RWPE1 (cell line): ENCODE measurements around the gene RALGAPA1.

Source experiments
- CTCF ChIA-PET: fragments of 350-600 bp; sonication (Branson Sonifier 250); formaldehyde crosslinking; extraction: SDS; loops from one replicate; lab custom pipeline; 2021; lab: Yijun Ruan, JAX
- POLR2A ChIA-PET: fragments of 400-600 bp; formaldehyde crosslinking; extraction: SDS; loops from one replicate; lab custom pipeline; 2020; ENCODE audit warnings: antibody characterized with exemption; ENCODE audit not compliant: low non-redundant PET; lab: Yijun Ruan, JAX
- DNase-seq: peaks from one replicate; pipeline ENCODE4 v3.0.0; 2012; ENCODE audit warnings: low spot score
- H3K27ac ChIP-seq: fragments of 450-650 bp; 2 replicates; pipeline ENCODE4 v1.5.1; 2017
- TF ChIP-seq, protein P1 (sequence below): fragments of 450-650 bp; conservative IDR thresholded peaks from 2 replicates; pipeline ENCODE4 v1.5.1; 2017; ENCODE audit warnings: low read depth, mild to moderate bottlenecking

Gene RALGAPA1

DNA sequence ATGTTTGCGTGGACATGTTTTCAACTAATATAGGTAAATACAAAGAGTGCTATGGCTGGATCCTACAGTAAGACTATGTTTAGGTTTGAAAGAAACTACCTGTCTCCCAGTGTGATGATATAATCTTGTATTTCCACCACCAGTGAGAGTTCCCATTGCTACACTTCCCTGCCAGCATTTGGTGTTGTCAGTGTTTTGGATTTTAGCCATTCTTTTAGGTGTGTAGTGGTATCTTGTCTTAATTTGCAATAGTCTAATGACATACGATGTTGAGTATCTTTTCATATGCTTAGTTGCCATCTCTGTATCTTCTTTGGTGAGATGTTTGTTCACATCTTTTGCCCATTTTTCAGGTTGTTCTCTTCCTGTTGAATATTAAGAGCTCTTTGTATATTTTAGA is 103.5 kb downstream of the RALGAPA1 start:
- TF ChIP-seq, protein P1, sequence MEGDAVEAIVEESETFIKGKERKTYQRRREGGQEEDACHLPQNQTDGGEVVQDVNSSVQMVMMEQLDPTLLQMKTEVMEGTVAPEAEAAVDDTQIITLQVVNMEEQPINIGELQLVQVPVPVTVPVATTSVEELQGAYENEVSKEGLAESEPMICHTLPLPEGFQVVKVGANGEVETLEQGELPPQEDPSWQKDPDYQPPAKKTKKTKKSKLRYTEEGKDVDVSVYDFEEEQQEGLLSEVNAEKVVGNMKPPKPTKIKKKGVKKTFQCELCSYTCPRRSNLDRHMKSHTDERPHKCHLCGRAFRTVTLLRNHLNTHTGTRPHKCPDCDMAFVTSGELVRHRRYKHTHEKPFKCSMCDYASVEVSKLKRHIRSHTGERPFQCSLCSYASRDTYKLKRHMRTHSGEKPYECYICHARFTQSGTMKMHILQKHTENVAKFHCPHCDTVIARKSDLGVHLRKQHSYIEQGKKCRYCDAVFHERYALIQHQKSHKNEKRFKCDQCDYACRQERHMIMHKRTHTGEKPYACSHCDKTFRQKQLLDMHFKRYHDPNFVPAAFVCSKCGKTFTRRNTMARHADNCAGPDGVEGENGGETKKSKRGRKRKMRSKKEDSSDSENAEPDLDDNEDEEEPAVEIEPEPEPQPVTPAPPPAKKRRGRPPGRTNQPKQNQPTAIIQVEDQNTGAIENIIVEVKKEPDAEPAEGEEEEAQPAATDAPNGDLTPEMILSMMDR: no peak
- no peak overlapping the region for H3K27ac ChIP-seq
- ChIA-PET CTCF (no interaction called here), POLR2A (no interaction called here)
- DNase-seq: no peak

DNA sequence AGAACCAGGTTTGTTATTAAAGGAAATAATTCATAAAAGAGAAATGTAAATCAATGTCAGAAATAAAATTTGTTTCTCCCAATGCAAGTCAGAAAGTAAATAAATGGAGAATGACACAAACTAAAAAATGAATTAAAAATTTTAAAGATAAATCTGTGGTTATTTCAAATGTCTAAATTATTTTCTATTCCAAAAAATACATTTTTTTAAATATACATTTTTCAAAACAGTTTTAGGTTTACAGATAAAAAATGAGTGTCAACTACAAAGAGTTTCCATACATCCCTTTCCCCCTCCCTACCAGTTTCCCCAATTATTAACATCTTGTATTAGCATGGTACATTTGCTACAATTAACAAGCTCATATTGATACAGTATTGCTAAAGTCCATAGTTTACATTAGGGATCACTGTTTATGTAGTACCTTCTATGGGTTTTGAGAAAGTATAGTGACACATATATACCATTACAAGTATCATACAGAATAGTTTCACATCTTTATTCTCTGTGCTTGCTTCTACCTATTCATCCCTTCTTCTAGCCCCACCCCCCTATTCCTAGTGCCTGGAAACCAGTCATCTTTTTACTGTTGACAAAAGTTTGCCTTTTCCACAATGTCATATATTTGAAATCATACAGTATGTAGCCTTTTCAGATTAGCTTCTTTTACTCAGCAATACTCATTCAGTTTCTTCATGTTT is 104.2 kb downstream of the RALGAPA1 start:
- ChIA-PET POLR2A (no interaction called here), CTCF (no interaction called here)
- no peak for DNase-seq
- no peak overlapping the region for H3K27ac ChIP-seq
- TF ChIP-seq, protein P1: no peak

DNA sequence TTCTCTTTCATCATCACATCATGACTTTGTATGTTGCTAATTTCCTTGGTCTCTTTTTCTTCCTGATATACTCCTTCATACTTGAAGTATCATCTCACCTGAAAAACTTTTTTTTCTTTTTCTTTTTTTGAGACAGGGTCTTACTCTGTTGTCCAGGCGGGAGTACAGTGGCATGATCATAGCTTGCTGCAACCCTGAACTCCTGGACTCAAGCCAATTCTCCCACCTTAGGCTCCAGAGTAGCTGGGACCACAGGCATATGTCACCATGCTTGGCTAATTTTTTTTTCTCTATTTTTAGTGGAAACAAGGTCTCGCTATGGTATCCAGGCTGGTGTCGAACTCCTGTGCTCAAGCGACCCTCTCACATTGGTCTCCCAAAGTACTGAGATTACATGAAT is 107.6 kb downstream of the RALGAPA1 start:
- CTCF ChIA-PET: interaction anchor here (1.0 kb wide), 1 partner anchor 117 kb away, joined by 3 read pairs; no protein-coding TSS in a partner anchor
- TF ChIP-seq, protein P1: no peak
- no peak overlapping the region for H3K27ac ChIP-seq
- POLR2A ChIA-PET: no interaction called here
- DNase-seq: no peak

DNA sequence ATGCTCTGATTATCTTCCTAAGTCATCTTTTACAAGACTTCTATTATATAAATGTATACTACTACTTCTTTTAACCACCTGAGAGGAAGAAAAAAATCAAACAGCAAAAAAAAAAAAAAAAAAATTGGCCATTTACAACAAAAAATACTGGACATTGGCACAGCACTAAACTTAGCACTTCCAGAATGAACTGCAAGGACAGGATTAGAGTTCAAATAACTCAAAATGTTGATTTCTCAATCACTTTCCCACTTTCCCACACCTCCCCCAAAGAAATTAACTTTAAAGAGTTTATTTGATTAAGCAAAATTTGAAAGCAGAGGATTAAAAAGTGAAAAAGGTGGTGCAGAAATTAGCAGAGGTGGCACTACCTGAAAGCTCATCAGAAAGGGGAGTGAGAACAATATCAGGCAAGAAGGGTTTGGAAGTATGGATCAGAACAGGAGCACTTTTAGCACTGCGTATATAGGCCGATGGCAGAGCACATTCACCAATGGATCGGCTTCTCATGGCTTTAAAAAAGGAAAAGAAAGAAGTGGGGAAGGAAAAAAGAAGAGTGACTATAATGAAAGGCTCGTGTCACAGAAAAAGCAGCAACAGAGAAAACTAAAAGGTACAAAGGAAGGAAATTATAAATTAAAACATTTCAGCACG is 109.2 kb downstream of the RALGAPA1 start:
- no peak for DNase-seq
- ChIA-PET CTCF (no interaction called here), POLR2A (no interaction called here)
- TF ChIP-seq, protein P1: no peak
- H3K27ac ChIP-seq: no peak overlapping the region

DNA sequence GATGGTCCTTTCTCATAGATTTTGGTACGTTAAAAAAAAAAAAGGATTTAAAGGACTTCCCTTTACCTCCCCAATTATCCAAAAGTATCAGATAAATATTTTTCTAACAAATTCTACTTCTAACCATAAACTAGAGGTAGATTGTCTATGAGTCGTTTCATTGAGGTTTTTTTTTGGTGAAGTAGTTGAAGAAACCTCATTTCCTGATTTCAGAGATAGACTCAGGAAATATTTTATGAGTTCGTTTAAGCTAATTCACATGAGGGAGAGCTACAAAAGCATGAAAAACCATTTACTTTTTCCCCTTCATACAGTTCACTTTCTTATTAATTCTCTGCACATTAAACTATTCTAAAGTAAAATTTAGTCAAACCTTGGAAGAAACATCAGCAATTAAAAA is 112.5 kb downstream of the RALGAPA1 start:
- CTCF ChIA-PET: interaction anchor here (0.5 kb wide), 1 partner anchor 258 kb away, joined by 3 read pairs; no protein-coding TSS in a partner anchor
- TF ChIP-seq, protein P1: no peak
- POLR2A ChIA-PET: no interaction called here
- H3K27ac ChIP-seq: no peak overlapping the region
- no peak for DNase-seq

DNA sequence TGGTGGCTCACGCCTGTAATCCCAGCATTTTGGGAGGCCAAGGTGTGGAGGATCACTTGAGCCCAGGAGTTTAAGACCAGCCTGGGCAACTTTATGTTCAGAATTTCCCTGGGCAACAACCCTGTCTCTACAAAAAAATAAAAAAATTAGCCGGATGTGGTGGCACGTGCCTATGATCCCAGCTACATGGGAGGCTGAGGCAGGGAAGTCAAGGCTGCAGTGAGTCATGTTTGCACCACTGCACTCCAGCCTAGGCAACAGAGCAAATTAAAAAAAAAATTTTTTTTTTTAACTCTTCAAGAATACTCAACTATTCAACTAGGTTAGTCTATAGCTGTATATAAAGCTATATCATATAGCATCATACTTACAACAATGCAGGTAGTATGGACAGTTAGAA is 113.0 kb downstream of the RALGAPA1 start:
- CTCF ChIA-PET: interaction anchor here (0.5 kb wide), 1 partner anchor 258 kb away, joined by 3 read pairs; no protein-coding TSS in a partner anchor
- no peak for DNase-seq
- TF ChIP-seq, protein P1: no peak
- POLR2A ChIA-PET: no interaction called here
- H3K27ac ChIP-seq: no peak overlapping the region
